Stimulated activated CD4-positive, alpha-beta T cell treated with anti-CD3 and anti-CD28 coated beads, Interleukin-4, amount 100 ng/mL, for 24 hours (primary cell): ENCODE data around the gene FN1.
A peak's percentile ranks its signal among the peaks of the same experiment; 100 is the strongest.

Experiments used
- DNase-seq: peaks from one replicate; pipeline ENCODE4 v3.0.0-alpha.2; 2020

The FN1 gene

GRCh38 chr2:215435870-215436704 is at the start of gene FN1:
FN1 (minus strand) TSS chr2:215436068; CDS start chr2:215435802, 266 bp downstream.
- peak; percentile 52 for DNase-seq

- DNase-seq, result no peak
Measured at GRCh38 chr2:215485032-215485431, 49.2 kb upstream of the FN1 start.

GRCh38 chr2:215484570-215484969 is 48.7 kb upstream of the FN1 start:
- DNase-seq, result no peak

- DNase-seq, result no peak
Measured at GRCh38 chr2:215483431-215483830, 47.6 kb upstream of the FN1 start.

- DNase-seq, result no peak
Measured at GRCh38 chr2:215479536-215480240, 43.8 kb upstream of the FN1 start.

GRCh38 chr2:215479121-215479520 is 43.3 kb upstream of the FN1 start:
- DNase-seq, result no peak

GRCh38 chr2:215476424-215476823 is 40.6 kb upstream of the FN1 start:
- no peak for DNase-seq

- no peak for DNase-seq
Measured at GRCh38 chr2:215466097-215466909, 30.4 kb upstream of the FN1 start.

- no peak for DNase-seq
Measured at GRCh38 chr2:215465256-215465655, 29.4 kb upstream of the FN1 start.

GRCh38 chr2:215461836-215462532 is 26.1 kb upstream of the FN1 start:
- no peak for DNase-seq

GRCh38 chr2:215460682-215461382 is 25.0 kb upstream of the FN1 start:
- no peak for DNase-seq

- DNase-seq, result no peak
Measured at GRCh38 chr2:215455958-215456357, 20.1 kb upstream of the FN1 start.

GRCh38 chr2:215454519-215455246 is 18.8 kb upstream of the FN1 start:
- DNase-seq, result no peak

GRCh38 chr2:215452725-215453124 is 16.9 kb upstream of the FN1 start:
- DNase-seq, result no peak

- DNase-seq, result no peak
Measured at GRCh38 chr2:215451012-215451756, 15.3 kb upstream of the FN1 start.

- no peak for DNase-seq
Measured at GRCh38 chr2:215450188-215451011, 14.5 kb upstream of the FN1 start.

GRCh38 chr2:215447673-215448081 is 11.8 kb upstream of the FN1 start:
- DNase-seq, result no peak

- no peak for DNase-seq
Measured at GRCh38 chr2:215447056-215447455, 11.2 kb upstream of the FN1 start.

GRCh38 chr2:215442401-215442787 is 6.5 kb upstream of the FN1 start:
- no peak for DNase-seq
